B cell (primary cell): ENCODE measurements around the gene RAB15. TPM values are rescaled to one million over a fixed set of nuclear protein-coding genes. Genes with fewer than 3 reads are reported as not detected.

Experiments
- ATAC-seq: fragments of 200-7000 bp; cut with Tn5 transposase; one replicate; pipeline ENCODE4 v1.10.0; 2021; ENCODE audit warnings: low read depth, mild to moderate bottlenecking, moderate number of reproducible peaks, moderate library complexity
- CTCF ChIA-PET: fragments of 350-600 bp; sonication (Branson Sonifier 250); formaldehyde crosslinking; loops from one replicate; lab custom pipeline; 2021; ENCODE audit warnings: antibody characterized with exemption, inconsistent platforms; lab: Charles Lee
- POLR2A ChIA-PET: fragments of 350-600 bp; sonication (Branson Sonifier 250); formaldehyde crosslinking; loops from one replicate; lab custom pipeline; 2021; ENCODE audit warnings: antibody characterized with exemption; lab: Charles Lee
- DNase-seq: peaks from one replicate; pipeline ENCODE4 v3.0.0; 2013
- H2AFZ ChIP-seq: 2 replicates; pipeline ENCODE4 v1.6.1; 2012; ENCODE audit warnings: mild to moderate bottlenecking, low read depth, low read length; ENCODE audit not compliant: insufficient read depth, poor library complexity, severe bottlenecking
- H3K27ac ChIP-seq, 2 donors: 1 replicate in 1 of 2; 2 replicates in 1 of 2; pipeline ENCODE4 v1.5.1; 2012 to 2013; ENCODE audit warnings: low read length in 2 of 2, mild to moderate bottlenecking in 2 of 2, moderate library complexity in 1 of 2
- H3K27me3 ChIP-seq, 4 experiments: fragments of 200-600 bp in 1 of 4; sonication (generic) in 1 of 4; replicated peaks in 1 of 4; 1 replicate in 2 of 4; 2 replicates in 2 of 4; pipeline versions ENCODE4 v1.6.1 to v1.7.0; 2013 to 2016; ENCODE audit warnings: low read length in 3 of 4, mild to moderate bottlenecking in 2 of 4, mixed read lengths in 1 of 4, moderate library complexity in 1 of 4; ENCODE audit not compliant: insufficient read depth in 4 of 4, control insufficient read depth in 3 of 4; ENCODE audit errors: control extremely low read depth in 1 of 4
- H3K36me3 ChIP-seq, 2 experiments: replicated peaks in 1 of 2; 1 replicate in 1 of 2; 2 replicates in 1 of 2; pipeline versions ENCODE4 v1.6.1 to v1.7.1; 2013; ENCODE audit warnings: low read length in 1 of 2; ENCODE audit not compliant: insufficient read depth in 2 of 2, control insufficient read depth in 1 of 2; ENCODE audit errors: control extremely low read depth in 1 of 2, extremely low read depth in 1 of 2
- H3K4me1 ChIP-seq, 2 donors: fragments of 200-600 bp in 1 of 2; sonication (generic) in 1 of 2; 1 replicate in 1 of 2; 2 replicates in 1 of 2; pipeline versions ENCODE4 v1.5.1 to v1.6.1; 2013 to 2017; ENCODE audit warnings: low read length in 2 of 2; ENCODE audit not compliant: control insufficient read depth in 2 of 2, insufficient read depth in 2 of 2
- H3K4me2 ChIP-seq: replicated peaks from 2 replicates; pipeline ENCODE3; 2012; ENCODE audit warnings: mild to moderate bottlenecking, low read depth, low read length; ENCODE audit not compliant: poor library complexity, severe bottlenecking
- H3K4me3 ChIP-seq, 5 experiments: fragments of 200-600 bp in 1 of 5; sonication (generic) in 1 of 5; 1 replicate in 3 of 5; 2 replicates in 2 of 5; pipeline versions ENCODE4 v1.5.1 to v1.7.0; 2011 to 2016; ENCODE audit warnings: low read length in 4 of 5, mild to moderate bottlenecking in 4 of 5, low read depth in 2 of 5, control low read depth in 1 of 5, moderate library complexity in 1 of 5; ENCODE audit not compliant: insufficient read depth in 1 of 5; ENCODE audit errors: control extremely low read depth in 1 of 5, extremely low read depth in 1 of 5
- H3K79me2 ChIP-seq: fragments of 200-600 bp; sonication (generic); one replicate; pipeline ENCODE4 v1.6.0; 2016; ENCODE audit warnings: low read length; ENCODE audit not compliant: control insufficient read depth, insufficient read depth
- H3K9ac ChIP-seq: fragments of 200-600 bp; sonication (generic); 2 replicates; pipeline ENCODE4 v1.6.1; 2017; ENCODE audit warnings: mild to moderate bottlenecking, low read length, moderate library complexity
- H3K9me3 ChIP-seq, 3 donors: one replicate each; pipeline versions ENCODE4 v1.6.1 to v1.7.1; 2013; ENCODE audit warnings: low read length in 2 of 3; ENCODE audit not compliant: control insufficient read depth in 2 of 3, insufficient read depth in 1 of 3; ENCODE audit errors: control extremely low read depth in 1 of 3
- H4K20me1 ChIP-seq: 2 replicates; pipeline ENCODE4 v1.6.0; 2012; ENCODE audit warnings: mild to moderate bottlenecking, low read length; ENCODE audit not compliant: insufficient read depth, control insufficient read depth, poor library complexity, severe bottlenecking
- H3K27ac Mint-ChIP-seq: one replicate; pipeline ENCODE4 v1.8.0; 2021; ENCODE audit warnings: mixed read lengths
- H3K27me3 Mint-ChIP-seq: one replicate; pipeline ENCODE4 v1.8.0; 2021; ENCODE audit warnings: mixed read lengths
- H3K4me1 Mint-ChIP-seq: one replicate; pipeline ENCODE4 v1.8.0; 2021; ENCODE audit warnings: mixed read lengths
- H3K4me3 Mint-ChIP-seq: one replicate; pipeline ENCODE4 v1.8.0; 2021; ENCODE audit warnings: mixed read lengths
- H3K9me3 Mint-ChIP-seq: one replicate; pipeline ENCODE4 v1.8.0; 2022; ENCODE audit warnings: mixed read lengths; ENCODE audit not compliant: insufficient read depth
- EZH2 ChIP-seq: IDR thresholded peaks from 2 replicates; pipeline ENCODE4 v1.6.1; 2012; ENCODE audit warnings: borderline replicate concordance, low read depth, mild to moderate bottlenecking, moderate library complexity, low read length; ENCODE audit not compliant: insufficient read depth, poor library complexity, severe bottlenecking
- WGBS: methylation state at CpG from one replicate; pipeline ENCODE4 v1.1.5; 2013; ENCODE audit warnings: missing lambda C conversion rate; ENCODE audit not compliant: insufficient coverage; 5-methylcytosine and 5-hydroxymethylcytosine counted together
- intact Hi-C: fragments of 100-400 bp; cut with micrococcal nuclease; formaldehyde crosslinking; loops from one replicate; pipeline ENCODE4 v1.10.0; 2022
- polyA plus RNA-seq: library from polyadenylated mRNA; depleted of rRNA; stranded (reverse); fragments of >200 nt; gene quantifications from 2 replicates; pipeline ENCODE4 v1.2.3, GENCODE V29; 2012
- total RNA-seq, 2 donors: library from RNA; stranded (reverse); fragments of 120-200 nt in 1 of 2; gene quantifications; 1 replicate in 1 of 2; 2 replicates in 1 of 2; pipeline versions ENCODE4 v1.2.3 to v1.2.4, GENCODE V29; 2013 to 2022
- TF ChIP-seq, protein P1 (sequence below): fragments of 200-600 bp; IDR thresholded peaks from one replicate; pipeline ENCODE4 v1.8.0; 2022; ENCODE audit warnings: antibody characterized with exemption, mild to moderate bottlenecking

The RAB15 gene
- total and polyA plus RNA-seq, 2 donors (not counting 1 experiment from before 2014, with no cell fraction given) = 0.17 to 0.19 TPM

DNA sequence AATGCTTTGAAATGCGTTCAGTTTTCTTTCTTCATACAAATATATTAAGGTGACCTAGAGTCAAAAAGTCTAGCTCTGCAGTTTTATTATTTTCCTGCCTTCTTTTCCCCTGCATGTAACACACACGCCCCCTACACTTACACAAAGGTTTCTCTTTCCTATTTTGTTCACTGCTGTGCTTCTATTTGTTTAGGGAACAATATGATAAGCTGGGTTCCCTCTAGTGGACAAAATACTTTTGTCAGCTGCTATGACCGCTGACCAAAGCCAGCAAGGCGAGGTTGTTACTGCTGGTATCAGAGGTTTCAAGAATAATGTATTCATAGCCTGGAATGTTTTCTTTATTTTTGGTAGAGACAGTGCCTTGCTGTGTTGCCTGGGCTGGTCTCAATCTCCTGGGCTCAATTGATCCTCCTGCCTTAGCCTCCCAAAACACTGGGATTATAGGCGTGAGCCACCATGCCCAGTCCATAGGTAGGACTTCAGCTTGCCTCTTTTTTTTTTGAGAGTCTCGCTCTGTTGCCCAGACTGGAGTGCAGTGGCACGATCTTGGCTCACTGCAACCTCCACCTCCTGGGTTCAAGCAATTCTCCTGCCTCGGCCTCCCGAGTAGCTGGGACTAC lies 47.9 kb upstream of the RAB15 start:
- Histone ChIP-seq H3K27me3 (no peaks in the 10 kb centered on the region), H3K4me1 (no peaks in the 10 kb centered on the region), H3K9me3 (no peaks in the 10 kb centered on the region), H4K20me1 (no peaks in the 10 kb centered on the region), H3K27ac (no peak overlapping the region), H3K9ac (no peak overlapping the region), H2AFZ (no peak overlapping the region), H3K4me3 (no peak overlapping the region), H3K36me3 (peaks cover 2 to 14% of the 10 kb centered on the region in 2 experiments), H3K79me2 (no peaks in the 10 kb centered on the region), H3K4me2 (no peak overlapping the region)
- Mint-ChIP-seq H3K27ac (no peak overlapping the region), H3K9me3 (no peaks in the 10 kb centered on the region), H3K27me3 (no peaks in the 10 kb centered on the region), H3K4me1 (peaks cover 2% of the 10 kb centered on the region), H3K4me3 (no peak overlapping the region)
- POLR2A ChIA-PET = no interaction called here
- no peak for ATAC-seq
- no peak for DNase-seq
- no peak for TF ChIP-seq EZH2
- TF ChIP-seq, protein P1, sequence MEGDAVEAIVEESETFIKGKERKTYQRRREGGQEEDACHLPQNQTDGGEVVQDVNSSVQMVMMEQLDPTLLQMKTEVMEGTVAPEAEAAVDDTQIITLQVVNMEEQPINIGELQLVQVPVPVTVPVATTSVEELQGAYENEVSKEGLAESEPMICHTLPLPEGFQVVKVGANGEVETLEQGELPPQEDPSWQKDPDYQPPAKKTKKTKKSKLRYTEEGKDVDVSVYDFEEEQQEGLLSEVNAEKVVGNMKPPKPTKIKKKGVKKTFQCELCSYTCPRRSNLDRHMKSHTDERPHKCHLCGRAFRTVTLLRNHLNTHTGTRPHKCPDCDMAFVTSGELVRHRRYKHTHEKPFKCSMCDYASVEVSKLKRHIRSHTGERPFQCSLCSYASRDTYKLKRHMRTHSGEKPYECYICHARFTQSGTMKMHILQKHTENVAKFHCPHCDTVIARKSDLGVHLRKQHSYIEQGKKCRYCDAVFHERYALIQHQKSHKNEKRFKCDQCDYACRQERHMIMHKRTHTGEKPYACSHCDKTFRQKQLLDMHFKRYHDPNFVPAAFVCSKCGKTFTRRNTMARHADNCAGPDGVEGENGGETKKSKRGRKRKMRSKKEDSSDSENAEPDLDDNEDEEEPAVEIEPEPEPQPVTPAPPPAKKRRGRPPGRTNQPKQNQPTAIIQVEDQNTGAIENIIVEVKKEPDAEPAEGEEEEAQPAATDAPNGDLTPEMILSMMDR = peak; percentile 19
- WGBS = 79% methylated on average over 5 of the region's 9 CpGs
- intact Hi-C loops = no loop called here
- CTCF ChIA-PET = interaction anchor here (1.2 to 1.3 kb wide), 2 partner anchors 34 to 197 kb away, joined by 3 to 5 read pairs; partner anchors contain the start of gene FNTB

DNA sequence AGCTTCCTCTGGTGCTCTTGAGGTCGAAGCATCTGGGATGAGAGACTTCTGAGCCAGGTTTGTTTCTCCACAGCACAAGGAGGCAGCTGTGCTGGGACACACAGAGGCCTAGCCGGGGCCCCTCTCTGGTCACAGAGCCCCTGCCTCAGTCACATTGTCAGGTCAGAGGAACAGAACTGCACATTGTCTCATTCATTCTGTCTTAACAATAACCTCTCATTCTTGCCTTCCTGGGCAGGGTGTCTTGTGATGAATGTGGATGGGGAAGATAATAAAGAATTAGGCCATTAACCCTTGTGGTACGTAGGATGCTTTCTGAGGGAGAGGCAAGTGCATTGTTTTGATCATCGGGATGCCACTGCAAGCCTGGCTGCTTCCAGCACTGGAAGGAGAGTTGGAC lies 44.3 kb upstream of the RAB15 start:
- intact Hi-C loops = no loop called here
- H3K4me1 ChIP-seq = no peaks in the 10 kb centered on the region
- WGBS = 100% methylated on average over 4 of the region's 4 CpGs
- H3K36me3 ChIP-seq = peaks cover 2 to 25% of the 10 kb centered on the region in 2 experiments
- no peak overlapping the region for H3K27ac Mint-ChIP-seq
- no peak overlapping the region for H3K9ac ChIP-seq
- H3K27me3 Mint-ChIP-seq = no peaks in the 10 kb centered on the region
- no peak overlapping the region for H2AFZ ChIP-seq
- no peaks in the 10 kb centered on the region for H3K27me3 ChIP-seq
- no peaks in the 10 kb centered on the region for H4K20me1 ChIP-seq
- H3K79me2 ChIP-seq = no peaks in the 10 kb centered on the region
- no peak overlapping the region for H3K4me3 Mint-ChIP-seq
- no peak overlapping the region for H3K27ac ChIP-seq
- DNase-seq = no peak
- ChIA-PET POLR2A (no interaction called here), CTCF (no interaction called here)
- H3K4me3 ChIP-seq = no peak overlapping the region
- no peaks in the 10 kb centered on the region for H3K9me3 ChIP-seq
- TF ChIP-seq, protein P1 = no peak
- no peak for TF ChIP-seq EZH2
- H3K9me3 Mint-ChIP-seq = no peaks in the 10 kb centered on the region
- ATAC-seq = no peak
- peaks cover 2% of the 10 kb centered on the region for H3K4me1 Mint-ChIP-seq
- no peak overlapping the region for H3K4me2 ChIP-seq
